Measurements from ENCODE around the gene KNL1.
"Not testable (repeated sequence)": the region's sequence is repeated elsewhere in the genome, so short reads cannot be mapped to it uniquely, and the experiment has no call there.

The KNL1 gene, protein sequence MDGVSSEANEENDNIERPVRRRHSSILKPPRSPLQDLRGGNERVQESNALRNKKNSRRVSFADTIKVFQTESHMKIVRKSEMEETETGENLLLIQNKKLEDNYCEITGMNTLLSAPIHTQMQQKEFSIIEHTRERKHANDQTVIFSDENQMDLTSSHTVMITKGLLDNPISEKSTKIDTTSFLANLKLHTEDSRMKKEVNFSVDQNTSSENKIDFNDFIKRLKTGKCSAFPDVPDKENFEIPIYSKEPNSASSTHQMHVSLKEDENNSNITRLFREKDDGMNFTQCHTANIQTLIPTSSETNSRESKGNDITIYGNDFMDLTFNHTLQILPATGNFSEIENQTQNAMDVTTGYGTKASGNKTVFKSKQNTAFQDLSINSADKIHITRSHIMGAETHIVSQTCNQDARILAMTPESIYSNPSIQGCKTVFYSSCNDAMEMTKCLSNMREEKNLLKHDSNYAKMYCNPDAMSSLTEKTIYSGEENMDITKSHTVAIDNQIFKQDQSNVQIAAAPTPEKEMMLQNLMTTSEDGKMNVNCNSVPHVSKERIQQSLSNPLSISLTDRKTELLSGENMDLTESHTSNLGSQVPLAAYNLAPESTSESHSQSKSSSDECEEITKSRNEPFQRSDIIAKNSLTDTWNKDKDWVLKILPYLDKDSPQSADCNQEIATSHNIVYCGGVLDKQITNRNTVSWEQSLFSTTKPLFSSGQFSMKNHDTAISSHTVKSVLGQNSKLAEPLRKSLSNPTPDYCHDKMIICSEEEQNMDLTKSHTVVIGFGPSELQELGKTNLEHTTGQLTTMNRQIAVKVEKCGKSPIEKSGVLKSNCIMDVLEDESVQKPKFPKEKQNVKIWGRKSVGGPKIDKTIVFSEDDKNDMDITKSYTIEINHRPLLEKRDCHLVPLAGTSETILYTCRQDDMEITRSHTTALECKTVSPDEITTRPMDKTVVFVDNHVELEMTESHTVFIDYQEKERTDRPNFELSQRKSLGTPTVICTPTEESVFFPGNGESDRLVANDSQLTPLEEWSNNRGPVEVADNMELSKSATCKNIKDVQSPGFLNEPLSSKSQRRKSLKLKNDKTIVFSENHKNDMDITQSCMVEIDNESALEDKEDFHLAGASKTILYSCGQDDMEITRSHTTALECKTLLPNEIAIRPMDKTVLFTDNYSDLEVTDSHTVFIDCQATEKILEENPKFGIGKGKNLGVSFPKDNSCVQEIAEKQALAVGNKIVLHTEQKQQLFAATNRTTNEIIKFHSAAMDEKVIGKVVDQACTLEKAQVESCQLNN (N-terminal part only)

DNA sequence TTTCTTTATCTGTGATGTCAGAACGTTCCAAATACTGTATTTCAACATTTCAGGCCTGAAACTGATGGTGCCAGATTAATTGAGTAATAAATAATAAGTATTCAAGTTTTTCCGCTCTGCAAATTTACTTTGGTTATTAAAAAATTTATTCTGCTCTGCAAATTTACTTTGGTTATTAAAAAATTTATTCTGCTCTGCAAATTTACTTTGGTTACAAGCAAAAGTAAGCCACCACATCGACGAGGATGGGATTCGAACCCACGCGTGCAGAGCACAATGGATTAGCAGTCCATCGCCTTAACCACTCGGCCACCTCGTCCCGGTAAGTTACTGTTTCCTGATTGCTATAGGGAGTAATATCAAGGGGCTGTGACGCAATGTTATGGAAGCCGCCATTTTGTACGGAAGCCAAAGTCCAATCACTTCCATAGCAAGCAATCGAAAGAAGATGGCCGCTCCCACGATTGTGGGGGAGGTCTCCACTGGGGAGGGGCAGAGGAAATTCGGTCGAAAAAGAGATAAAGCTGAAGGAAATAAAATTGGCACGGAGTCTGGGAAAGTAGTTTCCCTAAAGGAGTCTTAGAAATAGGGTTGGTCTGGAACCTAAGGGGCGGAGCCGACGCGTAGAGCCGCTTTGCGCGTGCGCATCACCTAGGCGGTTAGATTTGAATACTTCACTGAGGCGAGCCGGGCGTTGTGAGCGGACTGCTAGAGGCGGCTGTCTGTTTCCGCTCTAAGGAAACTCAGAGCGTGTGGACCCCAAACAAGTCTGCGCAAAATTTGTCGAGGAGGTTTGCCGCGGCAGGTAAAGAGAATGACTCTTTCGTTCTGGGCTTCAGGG is at the start of gene KNL1:
Gene KNL1 (plus strand): TSS at position 662 of the 841 bp plus-strand sequence. CDS start 8,683 bp downstream, outside the sequence.
- DNase-seq, result peak; percentile 92 to 98 (median 92)

DNA sequence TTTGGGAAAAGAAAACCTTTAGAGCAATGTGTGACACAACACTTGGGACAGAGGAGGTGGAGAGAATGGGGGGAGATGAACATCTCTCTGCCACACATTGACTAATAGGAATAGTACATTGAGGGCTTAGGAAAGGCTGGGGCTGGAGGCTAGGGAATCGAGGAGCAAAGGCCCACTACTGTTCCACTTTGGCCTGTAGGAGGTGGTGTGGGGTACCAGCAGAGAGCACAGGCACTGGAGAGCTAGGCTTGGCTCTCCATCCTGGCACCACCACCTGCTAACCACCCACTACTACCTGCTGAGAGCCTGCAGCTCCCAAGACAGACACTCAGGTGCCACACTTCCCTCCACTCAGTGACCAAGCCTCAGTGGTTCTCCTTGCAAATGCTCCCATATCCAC is 48.6 kb upstream of the KNL1 start:
- DNase-seq, result no peak

DNA sequence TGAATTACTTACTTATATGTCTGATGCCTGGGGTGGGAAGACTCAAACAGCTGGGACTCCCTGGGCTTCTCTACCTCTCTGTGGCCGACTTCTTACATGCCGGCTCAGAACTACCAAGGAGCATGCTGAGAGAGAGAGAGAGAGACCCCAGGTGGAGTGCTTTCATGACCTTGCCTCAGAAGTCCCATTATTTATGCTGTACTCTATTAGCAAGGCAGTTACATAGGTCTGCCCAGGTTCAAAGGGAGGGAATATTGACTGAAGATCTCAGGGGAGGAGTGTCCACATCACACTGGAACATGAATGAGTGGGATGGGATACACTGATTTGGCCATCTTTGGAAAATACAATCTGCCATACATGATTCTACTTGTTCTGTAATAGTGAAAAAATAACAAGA is 45.4 kb upstream of the KNL1 start:
- no peak for DNase-seq

DNA sequence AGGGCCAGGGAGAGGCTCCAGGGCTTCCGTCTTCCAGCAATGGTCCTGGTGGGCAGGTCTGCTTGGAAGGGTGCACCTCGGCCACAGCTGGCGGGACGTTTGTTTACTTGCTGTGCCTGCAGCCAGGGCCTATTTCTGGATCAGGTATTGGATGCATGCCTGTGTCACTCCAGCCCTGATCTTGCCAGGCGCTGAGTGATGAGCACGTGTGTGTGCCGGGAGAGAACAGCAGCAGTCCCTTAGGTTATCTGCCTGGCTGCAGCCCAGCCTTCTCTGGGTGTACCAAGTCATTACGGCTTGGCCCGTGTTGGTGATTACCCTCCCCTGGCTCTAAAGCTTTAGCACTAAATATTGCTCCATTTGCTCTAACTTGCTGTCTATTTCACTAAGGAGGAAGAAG is 44.2 kb upstream of the KNL1 start:
- DNase-seq, result no peak

DNA sequence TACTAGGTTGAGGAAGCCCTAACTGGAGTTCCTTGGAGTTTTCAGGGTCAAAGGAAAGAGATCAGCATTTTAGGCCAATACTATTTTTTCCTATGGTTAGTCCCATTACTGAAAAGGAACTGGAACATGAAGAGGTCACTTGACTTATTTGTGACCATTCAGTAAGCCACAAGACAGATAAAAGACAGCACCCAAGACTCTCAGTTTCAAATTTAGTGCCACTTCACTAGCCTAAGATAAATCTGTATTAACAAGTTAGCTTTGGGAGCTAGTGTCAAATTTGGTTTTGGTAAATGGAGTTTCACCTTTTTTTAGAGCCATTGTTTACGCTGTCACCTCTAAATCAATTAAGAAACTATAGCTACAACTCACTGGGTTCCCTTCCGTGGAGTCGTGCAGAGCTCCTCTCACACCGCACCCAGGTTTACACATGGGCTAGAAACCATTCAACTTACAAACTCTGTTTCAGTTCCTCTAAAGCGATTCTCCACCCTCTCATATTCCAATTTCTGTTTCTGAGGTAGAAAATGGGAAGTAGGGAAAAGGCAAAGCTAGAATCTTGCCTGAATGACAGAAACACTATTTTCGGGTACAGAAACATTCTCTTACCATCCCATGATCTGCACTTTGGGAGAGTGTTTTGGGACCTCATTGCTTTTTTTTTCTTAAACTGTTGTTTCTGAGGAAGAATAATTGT is 43.6 kb upstream of the KNL1 start:
- no peak for DNase-seq

DNA sequence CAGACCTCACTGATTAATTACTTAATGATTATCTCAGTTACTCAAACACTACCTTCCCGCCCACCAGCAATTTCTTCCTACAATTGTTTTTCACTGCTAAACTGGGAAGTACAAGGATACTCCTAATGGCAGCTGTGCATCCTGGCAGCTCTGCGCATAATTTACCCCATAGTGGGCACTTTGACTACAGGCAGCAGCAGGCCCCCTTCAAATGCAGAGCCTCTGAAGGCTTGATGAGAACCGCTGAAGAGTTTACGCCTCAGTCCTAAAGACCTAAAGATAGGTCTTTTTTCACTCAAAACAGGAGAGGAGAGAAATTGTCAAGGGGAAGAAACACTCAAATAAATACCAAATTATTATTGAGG is 39.9 kb upstream of the KNL1 start:
- peak in 1 of 3 experiments; percentile 87 for DNase-seq

DNA sequence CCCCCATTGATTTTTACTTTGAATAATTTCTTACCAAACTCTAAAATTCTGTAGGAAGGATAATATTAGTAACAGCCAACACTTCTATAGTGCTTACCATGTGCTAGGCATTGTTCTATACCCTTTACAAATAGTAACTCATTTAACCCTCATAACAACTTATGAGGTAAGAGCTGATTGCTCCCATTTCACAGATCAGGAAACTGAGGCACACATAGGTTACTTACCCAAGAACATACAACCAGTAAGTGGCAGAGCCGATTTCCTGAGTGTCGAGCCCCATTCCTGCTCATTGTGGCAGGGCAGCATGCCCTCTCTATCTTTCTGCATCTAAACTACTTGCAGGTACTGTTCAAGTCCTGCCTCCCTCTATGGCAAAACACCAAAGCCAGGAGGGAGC is 38.2 kb upstream of the KNL1 start:
- DNase-seq, result no peak

DNA sequence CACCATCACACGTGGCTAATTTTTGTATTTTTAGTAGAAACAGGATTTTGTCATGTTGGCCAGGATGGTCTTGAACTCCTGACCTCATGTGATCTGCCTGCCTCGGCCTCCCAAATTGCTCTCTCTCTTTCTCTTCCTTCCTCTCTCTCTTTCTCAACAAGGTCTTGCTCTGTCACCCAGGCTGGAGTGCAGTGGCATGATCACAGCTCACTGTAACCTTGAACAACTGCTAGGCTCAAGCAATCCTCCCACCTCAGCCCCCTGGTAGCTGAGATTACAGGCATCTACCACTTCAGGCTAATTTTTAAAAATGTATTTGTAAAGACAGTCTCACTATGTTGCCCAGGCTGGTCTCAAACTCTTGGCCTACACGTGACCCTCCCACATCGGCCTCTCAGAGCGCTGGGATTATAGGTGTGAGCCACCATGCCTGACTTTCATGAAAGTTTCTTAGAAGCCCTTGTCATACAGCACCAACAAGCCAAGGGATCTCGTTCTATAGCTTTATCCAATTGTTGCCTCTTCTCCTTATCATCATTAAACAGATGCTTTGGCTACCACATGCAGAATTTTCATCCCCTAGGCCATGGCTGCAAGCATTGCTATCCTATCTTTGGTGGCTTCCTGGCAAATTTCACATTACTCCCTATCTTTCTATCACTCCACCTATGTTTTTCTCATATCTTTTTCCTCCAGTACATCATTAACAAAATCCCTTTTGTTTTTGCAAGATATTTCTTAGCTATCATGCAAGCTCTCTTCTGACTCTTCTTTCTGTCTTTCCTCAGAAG is 34.9 kb upstream of the KNL1 start:
- no peak for DNase-seq

DNA sequence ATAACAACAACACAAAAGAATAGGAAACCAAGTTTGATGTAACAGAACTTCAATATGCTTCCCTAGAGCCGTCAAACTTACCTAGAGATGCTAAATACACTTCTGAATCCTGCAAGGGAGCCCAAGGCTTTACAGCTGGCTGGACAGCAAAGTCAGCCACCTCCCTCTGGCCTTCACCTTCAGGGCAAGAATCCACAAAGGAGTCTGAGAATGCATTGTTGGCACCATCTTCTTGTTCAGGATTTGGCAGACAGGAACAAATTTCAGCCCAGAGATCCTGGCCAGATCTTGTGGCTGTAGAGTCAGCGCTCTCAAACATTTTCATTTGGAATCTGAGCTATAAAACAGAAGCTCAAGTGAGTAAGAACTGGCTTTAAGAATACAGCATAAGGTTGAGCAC is 31.4 kb upstream of the KNL1 start:
- DNase-seq, result no peak

DNA sequence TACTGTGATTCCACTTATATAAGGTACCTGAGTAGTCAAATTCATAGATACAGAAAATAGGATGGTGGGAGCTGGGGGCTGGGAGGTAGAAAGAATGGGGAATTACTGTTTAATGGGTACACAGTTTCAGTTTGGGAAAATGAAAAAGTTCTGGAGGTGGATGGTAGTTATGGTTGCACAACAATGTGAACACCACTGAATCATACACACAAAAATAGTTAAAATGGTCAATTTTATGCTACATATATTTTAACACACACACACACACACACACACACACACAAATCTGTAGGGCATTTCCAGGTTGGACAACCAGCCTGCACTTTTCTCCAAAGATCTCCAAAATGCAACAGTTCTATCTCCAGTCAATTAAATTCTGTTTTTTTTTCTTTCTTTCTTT is 30.6 kb upstream of the KNL1 start:
- DNase-seq, result no peak

DNA sequence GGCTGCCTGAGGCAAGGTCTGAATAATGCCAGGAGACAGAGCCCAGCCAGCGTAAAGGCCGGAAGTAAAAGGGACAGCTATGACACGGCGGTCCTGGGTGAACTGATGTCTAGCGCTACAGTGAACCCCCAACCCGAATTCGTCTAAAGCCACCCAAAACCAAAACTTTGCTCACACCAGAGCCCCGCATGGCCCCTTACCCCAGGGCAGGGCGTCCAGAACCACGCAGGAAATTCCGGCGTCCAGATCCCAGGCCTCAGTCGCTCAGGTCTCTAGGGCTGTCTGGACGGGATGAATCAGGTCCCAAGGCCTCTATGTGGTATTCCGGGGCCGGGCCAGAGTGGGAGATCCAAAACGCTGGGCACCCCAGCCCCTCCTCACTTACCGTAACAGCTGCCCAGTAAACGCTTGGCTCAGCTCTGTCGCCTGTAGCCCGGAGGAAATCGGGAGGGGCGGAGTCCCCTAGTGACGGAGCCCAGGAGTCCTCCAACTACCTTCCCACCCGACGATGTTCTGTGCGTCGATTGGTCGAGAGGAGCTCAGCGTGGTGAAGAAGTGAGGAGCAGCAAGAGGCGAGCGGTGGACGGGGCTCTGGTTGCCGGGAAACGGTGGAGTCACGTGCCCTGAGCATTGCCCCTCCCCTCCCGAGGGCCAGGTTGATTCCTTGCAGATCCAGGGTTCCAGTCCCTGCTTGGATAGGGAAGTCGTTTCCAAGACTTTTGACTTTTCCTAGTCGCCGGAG is 29.3 kb upstream of the KNL1 start, which contains the start of gene CCDC32:
Gene CCDC32 (minus strand): TSS at position 452 of the 742 bp plus-strand sequence. CDS start 2,027 bp downstream, outside the sequence.
- DNase-seq, result peak; percentile 92 to 97 (median 95)

DNA sequence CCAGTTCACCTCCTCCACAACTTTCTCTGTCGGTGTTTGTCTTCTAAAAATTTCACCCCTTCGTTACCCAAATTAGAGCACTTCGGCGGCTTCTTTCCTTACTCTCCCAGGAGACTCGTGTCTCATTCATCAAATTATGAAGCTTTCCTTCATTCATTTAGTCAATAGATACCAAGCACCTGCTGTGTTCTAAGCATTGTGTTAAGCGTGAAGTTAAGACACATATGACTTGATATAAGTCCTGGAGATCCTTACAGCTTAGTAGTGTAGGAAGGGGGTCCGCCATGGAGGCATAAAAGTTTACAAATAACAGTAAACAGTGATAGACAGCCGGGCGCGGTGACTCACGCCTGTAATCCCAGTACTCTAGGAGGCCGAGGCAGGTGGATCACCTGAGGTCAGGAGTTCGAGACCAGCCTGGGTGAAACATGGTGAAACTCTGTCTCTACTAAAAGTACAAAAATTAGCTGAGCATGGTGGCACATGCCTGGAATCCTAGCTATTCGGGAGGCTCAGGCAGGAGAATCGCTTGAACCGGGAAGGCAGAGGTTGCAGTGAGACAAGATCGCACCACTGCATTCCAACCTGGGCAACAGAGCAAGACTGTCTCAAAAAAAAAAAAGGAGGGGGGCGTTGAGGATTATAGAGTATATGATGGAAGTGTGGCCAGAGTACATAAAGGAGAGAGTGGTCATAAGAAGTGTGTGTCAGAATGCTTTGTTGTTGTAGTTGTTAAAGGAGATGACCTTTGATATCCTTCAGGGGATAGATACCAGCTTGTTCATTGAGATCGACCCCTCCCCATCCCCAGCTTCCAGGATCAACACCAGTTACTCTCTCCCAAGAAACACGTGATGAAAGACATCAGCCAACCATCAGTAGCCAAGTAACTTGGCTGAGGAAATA is 28.5 kb upstream of the KNL1 start:
- DNase-seq, result no peak

DNA sequence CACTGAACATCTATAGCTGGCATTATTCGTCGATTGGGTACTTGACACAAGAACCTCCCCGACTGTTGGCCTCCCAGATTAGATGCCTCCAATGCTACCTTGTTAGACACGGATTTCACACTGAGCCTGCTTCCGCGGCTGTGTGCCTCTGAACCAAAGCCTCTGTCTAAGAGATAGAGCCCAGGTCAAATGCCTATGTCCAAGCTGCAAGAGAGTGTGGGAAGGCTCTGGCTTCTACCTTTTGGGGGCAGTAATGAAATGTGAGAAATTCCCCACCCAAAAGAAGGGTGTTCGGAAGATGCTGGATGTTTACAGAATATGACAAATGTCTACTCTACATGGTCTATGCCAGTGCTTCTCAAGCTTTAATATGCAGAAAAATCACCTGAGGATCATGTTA is 26.9 kb upstream of the KNL1 start:
- peak in 1 of 3 experiments; percentile 1 for DNase-seq

DNA sequence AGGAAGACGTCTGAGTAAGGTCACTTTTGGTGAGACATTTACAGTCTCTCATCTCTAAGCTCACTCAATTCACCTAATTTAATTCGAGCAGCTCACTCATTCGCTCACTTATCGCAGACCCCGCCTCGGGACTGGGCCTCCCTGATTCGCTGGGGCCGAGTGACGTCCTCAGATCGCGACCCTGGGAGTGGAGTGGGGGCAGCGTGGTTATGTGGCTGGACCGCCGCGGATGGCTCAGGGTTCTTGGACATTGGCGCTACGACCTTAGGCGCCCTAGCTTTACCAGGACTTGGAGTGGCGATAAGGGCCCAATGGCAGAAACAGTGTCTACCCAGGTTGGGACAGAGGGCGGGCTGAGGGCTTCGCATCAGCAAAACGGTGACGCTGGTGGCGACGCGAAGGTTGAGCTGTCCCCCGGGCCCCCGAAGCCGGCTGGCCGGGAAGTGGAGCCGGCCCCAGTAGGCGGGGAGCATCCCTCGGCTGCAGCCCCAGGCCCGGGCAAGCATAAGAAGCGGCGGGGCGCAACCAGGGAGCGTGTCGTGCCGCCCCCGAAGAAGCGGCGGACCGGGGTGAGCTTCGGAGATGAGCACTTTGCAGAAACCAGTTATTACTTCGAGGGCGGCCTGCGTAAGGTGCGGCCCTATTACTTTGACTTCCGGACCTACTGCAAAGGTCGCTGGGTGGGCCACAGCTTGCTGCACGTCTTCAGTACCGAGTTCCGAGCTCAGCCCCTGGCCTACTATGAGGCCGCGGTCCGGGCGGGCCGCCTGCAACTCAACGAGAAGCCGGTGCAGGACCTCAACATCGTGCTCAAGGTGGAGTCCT is 24.7 kb upstream of the KNL1 start, which contains the start of gene RPUSD2:
Gene RPUSD2 (plus strand): TSS at position 171 of the 825 bp plus-strand sequence. CDS start 39 bp downstream, at position 210.
- DNase-seq, result peak; percentile 78 to 89 (median 79)

DNA sequence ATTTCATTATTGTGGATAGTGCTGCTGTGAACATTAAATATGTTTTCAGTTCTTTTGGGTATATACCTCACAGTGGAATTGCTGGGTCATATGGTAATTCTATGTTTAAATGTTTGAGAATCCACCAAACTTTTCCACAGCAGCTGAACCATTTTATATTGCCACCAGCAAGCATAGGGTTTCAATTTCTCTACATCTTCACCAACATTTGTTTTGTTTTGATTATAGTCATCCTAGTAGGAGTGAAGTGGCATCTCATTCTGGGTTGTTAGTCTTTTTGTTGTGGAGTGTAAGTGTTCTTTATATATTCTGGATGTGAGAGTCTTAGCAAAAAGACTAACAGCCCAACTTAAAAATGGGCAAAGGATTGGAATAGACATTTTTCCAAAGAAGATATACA is 18.9 kb upstream of the KNL1 start:
- no peak for DNase-seq

DNA sequence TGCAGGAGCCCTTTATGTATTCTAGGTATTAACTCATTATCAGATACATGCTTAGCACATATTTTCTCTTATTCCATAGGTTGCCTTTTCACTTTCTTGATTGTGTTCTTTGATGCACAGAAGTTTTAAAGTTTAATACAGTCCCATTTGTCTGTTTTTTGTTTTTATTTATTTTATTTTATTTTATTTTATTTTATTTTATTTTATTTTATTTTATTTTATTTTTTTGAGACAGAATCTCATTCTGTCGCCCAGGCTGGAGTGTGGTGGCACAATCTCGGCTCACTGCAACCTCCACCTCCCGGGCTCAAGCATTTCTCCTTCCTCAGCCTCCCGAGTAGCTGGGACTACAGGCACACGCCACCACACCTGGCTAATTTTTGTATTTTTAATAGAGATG is 17.1 kb upstream of the KNL1 start:
- not testable (repeated sequence) for DNase-seq

DNA sequence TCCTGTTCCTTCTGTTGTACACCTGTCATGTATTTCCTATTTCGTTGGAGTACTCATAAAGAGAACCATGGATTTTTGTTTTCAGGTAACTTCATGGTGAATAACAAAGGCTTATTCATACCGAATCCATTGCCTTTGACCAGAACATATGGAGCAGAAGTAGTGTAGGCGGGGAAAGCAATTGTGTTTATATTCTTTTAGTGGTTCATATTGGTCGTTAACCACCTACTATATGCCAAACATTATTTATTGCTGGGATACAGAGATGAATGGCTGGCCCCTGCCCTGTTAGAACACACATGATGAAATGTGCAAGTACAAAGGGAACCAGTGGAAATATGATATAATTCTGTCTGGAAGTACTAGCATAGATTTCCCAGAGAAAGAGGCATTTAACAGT is 15.2 kb upstream of the KNL1 start:
- DNase-seq, result no peak

DNA sequence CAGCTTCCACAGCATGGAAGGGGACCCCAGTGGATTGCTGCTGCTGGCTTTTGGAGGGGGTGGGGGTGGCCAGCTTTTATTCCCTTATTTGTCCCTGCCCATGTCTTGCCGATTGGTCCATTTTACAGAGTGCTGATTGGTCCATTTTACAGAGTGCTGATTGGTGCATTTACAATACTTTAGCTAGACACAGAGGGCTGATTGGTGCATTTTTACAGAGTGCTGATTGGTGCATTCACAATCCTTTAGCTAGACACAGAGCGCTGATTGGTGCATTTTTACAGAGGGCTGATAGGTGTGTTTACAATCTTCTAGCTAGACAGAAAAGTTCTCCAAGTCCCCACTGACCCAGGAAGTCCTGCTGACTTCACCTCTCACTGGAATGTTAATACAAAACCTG is 12.3 kb upstream of the KNL1 start:
- not testable (repeated sequence) for DNase-seq

Measured in NCI-H1417 (cell line).